Duodenal mucosa (tissue), 2 donors: ENCODE measurements around the gene MVB12B.
"Not testable (repeated sequence)": the region's sequence is repeated elsewhere in the genome, so short reads cannot be mapped to it uniquely, and the experiment has no call there.

Experiments
- H3K27ac ChIP-seq: one replicate; pipeline ENCODE4 v1.7.0; 2013; ENCODE audit warnings: low read depth, low read length
- H3K27me3 ChIP-seq, 2 donors: one replicate each; pipeline ENCODE4 v1.7.0; 2013; ENCODE audit warnings: low read length in 2 of 2, control low read depth in 1 of 2; ENCODE audit not compliant: insufficient read depth in 2 of 2, control insufficient read depth in 1 of 2
- H3K36me3 ChIP-seq, 2 donors: one replicate each; pipeline ENCODE4 v1.7.0; 2013; ENCODE audit warnings: low read length in 2 of 2, control low read depth in 1 of 2; ENCODE audit not compliant: insufficient read depth in 2 of 2, control insufficient read depth in 1 of 2
- H3K4me1 ChIP-seq, 2 donors: one replicate each; pipeline ENCODE4 v1.7.0; 2013; ENCODE audit warnings: low read length in 2 of 2, control low read depth in 1 of 2; ENCODE audit not compliant: insufficient read depth in 2 of 2, control insufficient read depth in 1 of 2
- H3K4me3 ChIP-seq, 2 donors: one replicate each; pipeline ENCODE4 v1.7.0; 2013; ENCODE audit warnings: low read length in 2 of 2, low read depth in 1 of 2
- H3K9ac ChIP-seq, 2 donors: one replicate each; pipeline ENCODE4 v1.7.0; 2013; ENCODE audit warnings: low read length in 2 of 2, low read depth in 1 of 2
- H3K9me3 ChIP-seq, 2 donors: one replicate each; pipeline ENCODE4 v1.7.0; 2013; ENCODE audit warnings: low read length in 2 of 2, control low read depth in 1 of 2; ENCODE audit not compliant: control insufficient read depth in 1 of 2

Gene MVB12B, protein sequence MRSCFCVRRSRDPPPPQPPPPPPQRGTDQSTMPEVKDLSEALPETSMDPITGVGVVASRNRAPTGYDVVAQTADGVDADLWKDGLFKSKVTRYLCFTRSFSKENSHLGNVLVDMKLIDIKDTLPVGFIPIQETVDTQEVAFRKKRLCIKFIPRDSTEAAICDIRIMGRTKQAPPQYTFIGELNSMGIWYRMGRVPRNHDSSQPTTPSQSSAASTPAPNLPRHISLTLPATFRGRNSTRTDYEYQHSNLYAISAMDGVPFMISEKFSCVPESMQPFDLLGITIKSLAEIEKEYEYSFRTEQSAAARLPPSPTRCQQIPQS

DNA sequence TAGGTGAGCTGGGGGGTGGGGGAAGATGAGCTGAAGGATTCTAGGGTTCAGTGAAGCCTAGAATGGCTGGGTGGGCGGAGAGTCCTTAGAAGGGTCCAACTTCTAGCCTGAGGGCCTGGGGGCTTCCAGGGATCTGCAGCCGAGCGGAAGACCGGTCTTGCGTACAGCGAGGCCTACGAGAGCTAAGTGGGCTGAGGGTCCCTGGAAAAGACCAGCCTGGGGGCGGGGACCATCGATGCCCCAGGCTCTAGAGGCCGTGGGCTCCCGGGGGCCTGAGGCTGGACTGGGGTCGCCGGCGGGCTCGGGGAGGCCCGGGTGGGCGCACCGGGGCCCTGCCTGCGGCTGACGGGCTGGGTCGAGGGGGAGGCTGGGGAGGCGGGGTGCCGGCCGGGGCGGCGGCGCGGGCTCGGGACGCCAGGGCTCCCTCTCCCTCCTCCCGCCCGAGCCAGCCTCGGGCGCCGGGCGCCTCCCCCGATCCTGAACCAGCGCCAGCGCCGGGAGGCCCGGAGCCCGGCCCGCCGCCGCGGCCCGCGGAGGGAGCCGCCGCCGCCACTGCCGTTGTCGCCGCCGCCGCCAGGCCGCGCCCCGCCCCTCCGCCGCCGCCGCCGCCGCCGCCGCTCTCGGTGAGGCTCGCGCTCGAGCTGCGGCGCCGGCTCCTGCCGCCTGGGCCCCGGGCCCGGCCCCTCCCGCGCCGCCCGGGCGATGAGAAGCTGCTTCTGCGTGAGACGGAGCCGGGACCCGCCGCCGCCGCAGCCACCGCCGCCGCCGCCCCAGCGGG is at the start of gene MVB12B:
Gene MVB12B (plus strand): TSS at position 602 of the 778 bp plus-strand sequence. CDS start 101 bp downstream, at position 703.
- Histone ChIP-seq H3K36me3 (no peaks in the 10 kb centered on the region), H3K9ac (peak within 1 kb of the TSS; percentile 60 to 80), H3K27ac (peak within 1 kb of the TSS; percentile 36), H3K9me3 (peaks cover 0 to 4% of the 10 kb centered on the region in 2 donors), H3K4me3 (peak within 1 kb of the TSS; percentile 67 to 82), H3K27me3 (no peaks in the 10 kb centered on the region), H3K4me1 (peaks cover 4 to 11% of the 10 kb centered on the region in 2 donors)

DNA sequence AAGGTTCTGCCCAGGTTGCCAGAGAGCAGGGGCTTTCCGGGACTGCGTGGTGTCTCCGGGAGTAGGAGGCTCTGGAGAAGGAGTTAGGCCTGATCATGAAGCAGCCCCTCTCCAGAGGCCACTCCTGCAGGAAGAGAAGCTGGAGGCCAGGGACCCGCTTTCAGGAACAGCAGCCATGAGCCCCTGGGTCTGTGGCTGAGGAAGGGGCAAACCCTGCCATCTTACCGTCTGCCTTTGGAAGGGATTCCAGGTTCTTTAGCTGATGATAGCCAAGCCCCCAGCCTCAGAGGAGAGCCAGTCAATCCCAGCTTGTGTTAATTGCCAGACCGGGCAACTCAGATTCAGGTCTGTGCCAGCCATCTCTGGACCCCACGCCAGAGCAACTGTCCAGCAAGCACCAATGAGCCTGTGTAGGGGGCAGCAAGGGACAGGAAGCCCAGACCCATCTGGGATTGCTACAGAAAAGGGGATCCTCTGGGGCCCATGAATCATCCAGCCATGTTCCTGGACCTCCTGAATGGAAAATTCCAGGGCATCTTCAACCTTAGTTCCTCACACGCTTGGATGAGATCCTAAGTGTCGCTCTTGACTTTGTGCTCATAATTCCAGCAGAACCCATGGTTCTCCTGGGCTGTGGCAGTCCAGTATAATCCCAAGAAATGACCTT is 42.7 kb upstream of the MVB12B start:
- Histone ChIP-seq H3K4me1 (no peaks in the 10 kb centered on the region), H3K27ac (no peak overlapping the region), H3K4me3 (no peak overlapping the region), H3K36me3 (no peaks in the 10 kb centered on the region), H3K27me3 (no peaks in the 10 kb centered on the region), H3K9me3 (no peaks in the 10 kb centered on the region), H3K9ac (no peak overlapping the region)

DNA sequence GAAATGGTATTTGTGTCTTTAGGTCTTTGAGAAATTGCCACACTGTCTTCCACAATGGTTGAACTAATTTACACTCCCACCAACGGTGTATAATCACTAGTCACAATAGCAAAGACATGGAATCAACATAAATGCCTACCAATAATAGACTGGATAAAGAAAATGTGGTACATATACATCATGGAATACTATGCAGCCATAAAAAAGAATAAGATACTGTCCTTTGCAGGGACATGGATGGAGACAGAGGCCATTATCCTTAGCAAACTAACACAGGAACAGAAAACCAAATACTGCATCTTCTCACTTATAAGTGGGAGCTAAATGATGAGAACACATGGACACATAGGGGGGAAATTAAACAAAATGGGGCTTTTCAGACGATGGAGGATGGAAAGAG is 41.0 kb upstream of the MVB12B start:
- not testable (repeated sequence) for H3K36me3 ChIP-seq, H3K9me3 ChIP-seq, H3K9ac ChIP-seq

DNA sequence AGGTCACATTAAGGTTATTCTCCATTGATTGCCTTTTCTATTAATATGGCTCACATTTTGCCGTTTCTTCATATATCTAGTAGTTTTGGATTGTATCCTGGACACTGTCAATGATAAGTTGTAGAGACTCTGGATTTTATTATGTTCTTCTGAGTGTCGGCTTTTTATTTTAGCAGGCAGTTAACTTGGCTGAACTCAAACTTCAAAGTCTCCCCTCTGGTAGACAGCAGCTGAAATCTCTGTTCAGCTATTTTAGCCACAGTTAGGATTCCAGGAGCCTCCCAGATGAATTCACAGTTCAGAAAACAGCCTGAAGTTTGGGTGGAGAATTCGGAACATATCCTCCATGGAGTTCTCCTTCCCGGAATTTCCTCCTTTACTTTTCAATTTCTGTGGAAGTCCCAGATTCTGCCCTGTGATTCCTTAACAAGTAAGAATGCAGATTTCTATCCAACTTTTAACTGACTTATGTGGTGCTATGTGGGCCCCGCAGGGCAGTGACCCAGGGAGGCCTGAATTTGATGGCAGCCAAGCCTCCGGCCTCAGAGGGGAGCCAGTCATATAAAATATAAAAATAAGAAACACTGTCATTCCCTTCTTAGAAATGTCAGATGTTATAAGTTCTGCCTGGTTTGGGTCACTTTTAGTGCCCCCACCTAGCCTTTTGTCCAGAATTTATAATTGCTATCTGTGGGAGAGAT is 39.3 kb upstream of the MVB12B start:
- no peak overlapping the region for H3K27ac ChIP-seq
- H3K27me3 ChIP-seq, result no peaks in the 10 kb centered on the region
- no peaks in the 10 kb centered on the region for H3K9me3 ChIP-seq
- H3K9ac ChIP-seq, result no peak overlapping the region
- H3K4me1 ChIP-seq, result no peaks in the 10 kb centered on the region
- no peak overlapping the region for H3K4me3 ChIP-seq
- H3K36me3 ChIP-seq, result no peaks in the 10 kb centered on the region

More for the DNA sequence above, 41.0 kb upstream of the MVB12B start:
- H3K4me3 ChIP-seq, H3K27ac ChIP-seq, H3K27me3 ChIP-seq, H3K4me1 ChIP-seq: not testable (repeated sequence)

DNA sequence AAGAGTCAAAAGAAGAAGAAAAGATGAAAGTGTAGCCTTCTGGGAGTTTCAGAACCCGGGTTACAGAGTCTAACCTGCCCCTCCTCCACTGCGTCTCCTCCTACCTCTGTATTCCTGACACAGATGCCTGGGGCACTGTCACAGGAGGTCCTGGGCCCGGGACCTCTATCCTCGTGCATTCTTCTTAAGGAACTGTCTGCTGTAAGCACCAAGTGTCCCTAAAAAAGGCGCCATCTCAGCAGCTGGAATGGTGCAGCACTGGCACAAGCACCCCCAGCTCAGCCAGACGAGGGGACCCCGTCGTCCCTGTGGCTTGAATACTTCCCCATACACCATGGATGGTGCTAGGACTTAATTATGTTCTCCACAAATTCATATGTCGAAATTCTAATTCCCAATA is 35.8 kb upstream of the MVB12B start:
- no peaks in the 10 kb centered on the region for H3K36me3 ChIP-seq
- no peaks in the 10 kb centered on the region for H3K9me3 ChIP-seq
- H3K27ac ChIP-seq, result no peak overlapping the region
- H3K4me1 ChIP-seq, result no peaks in the 10 kb centered on the region
- H3K4me3 ChIP-seq, result no peak overlapping the region
- H3K27me3 ChIP-seq, result peaks cover 0 to 9% of the 10 kb centered on the region in 2 donors
- H3K9ac ChIP-seq, result no peak overlapping the region

DNA sequence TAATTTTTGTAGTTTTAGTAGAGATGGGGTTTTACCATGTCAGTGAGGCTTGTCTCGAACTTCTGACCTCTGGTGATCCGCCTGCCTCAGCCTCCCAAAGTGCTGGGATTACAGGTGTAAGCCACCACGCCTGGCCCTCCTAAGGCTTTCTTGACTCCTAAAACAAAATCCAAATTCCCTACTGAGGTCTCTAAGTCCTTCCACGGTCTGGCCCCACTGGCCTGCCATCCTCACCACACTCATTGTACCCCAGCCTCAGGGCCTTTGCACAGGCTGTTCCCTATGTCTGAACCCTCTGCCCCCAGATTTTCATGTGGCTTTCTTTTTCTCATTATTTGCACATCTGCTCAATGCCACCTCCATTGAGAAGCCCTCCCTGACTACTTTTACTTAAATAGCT is 34.7 kb upstream of the MVB12B start:
- Histone ChIP-seq H3K4me3 (no peak overlapping the region), H3K9me3 (no peaks in the 10 kb centered on the region), H3K9ac (no peak overlapping the region), H3K4me1 (no peaks in the 10 kb centered on the region), H3K36me3 (no peaks in the 10 kb centered on the region), H3K27me3 (peaks cover 0 to 15% of the 10 kb centered on the region in 2 donors), H3K27ac (no peak overlapping the region)

DNA sequence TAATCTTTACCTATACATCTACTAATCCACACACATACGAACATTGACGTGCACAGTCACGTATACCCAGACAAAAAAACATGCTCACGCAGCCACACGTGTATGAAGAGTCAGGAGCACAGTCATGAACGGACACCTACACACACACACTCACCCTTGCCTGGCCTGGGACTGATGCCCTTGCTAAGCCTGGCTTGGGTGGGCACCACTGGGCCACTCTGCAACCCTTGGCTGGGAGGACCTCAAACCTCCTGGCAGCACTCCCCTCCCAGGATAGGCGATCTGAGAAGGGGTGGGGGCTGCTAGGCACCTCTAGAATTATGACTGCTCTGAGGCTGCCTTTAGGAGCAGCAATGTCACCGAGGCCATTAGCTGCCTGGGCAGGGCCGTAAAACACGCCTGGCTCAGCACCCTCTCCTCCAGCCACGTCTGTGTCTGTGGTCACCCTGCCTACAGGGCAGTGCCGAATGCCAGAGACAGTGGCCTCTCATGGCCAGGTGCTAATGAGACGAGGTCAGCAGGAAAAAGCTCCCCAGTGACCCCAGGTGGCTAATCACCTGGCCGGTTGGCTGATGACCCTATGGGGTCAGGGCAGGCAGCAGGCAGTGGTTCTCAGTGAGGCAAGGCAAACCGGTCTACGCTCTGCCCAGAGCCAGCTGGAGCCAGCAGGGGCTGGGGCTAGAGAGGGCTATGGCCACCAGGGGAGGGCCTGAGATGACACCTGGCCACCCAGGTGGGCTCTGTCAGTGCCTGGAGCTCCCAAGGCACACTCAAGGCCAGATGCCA is 33.7 kb upstream of the MVB12B start:
- Histone ChIP-seq H3K4me1 (no peaks in the 10 kb centered on the region), H3K27ac (no peak overlapping the region), H3K27me3 (peaks cover 2 to 19% of the 10 kb centered on the region in 2 donors), H3K4me3 (no peak overlapping the region), H3K36me3 (no peaks in the 10 kb centered on the region), H3K9ac (no peak overlapping the region), H3K9me3 (no peaks in the 10 kb centered on the region)

DNA sequence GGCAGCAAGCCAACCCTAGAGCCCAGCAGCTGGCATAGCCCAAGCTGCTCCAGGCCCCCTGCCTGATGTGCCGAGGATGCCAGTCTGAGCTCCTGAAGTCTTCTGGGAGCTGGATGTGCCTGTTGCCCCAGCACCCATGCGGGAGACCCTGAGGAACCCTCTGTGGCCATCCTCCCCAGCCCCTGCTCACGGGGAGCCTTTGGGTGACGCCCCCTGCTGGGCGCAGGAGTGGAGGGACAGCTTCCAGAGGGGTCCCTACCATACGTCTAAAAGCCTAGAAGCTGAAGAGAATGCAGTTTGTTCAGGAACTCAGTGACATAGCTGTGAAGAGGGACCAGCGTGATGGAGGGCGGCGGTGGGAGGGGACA is 33.1 kb upstream of the MVB12B start:
- no peaks in the 10 kb centered on the region for H3K9me3 ChIP-seq
- H3K27me3 ChIP-seq, result peaks cover 6 to 23% of the 10 kb centered on the region in 2 donors
- H3K27ac ChIP-seq, result no peak overlapping the region

DNA sequence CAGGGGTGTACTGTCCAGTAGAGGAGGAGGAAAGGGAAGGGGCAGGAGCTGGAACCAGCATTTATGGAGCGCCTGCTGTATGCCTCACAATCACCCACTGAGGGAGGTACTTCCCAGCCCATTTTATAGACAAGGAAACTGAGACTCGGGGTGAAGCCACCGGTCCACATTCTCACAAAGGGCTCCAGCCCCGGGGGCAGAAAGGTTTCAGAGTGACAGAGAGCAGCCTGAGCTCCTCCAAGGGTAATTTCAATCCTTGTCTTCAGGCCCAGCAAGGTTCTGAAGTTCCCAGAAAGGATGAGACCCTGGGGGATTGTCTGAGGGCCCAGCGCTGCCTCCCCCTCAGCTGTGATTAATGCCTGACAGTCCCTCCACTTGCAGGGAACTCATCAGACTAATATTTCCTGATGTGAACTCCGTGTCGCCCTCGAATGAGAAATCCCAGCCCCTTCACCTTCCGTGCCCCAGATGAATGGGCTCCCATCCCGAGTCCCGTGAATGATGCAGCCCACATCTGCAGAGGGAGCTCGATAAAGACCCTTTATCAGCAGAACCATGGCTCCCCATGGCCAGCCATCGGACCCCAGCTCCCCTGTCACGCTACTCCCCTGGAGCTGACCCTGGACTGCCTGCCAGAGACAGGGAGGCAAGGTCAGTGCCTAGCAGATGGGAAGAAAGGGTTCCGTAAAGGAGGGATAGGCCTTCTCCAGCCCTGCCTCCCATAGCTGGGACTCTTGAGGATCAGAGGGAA is 32.1 kb upstream of the MVB12B start:
- Histone ChIP-seq H3K36me3 (no peaks in the 10 kb centered on the region), H3K4me1 (no peaks in the 10 kb centered on the region), H3K27ac (no peak overlapping the region), H3K27me3 (peaks cover 6 to 23% of the 10 kb centered on the region in 2 donors), H3K9me3 (no peaks in the 10 kb centered on the region), H3K4me3 (no peak overlapping the region), H3K9ac (no peak overlapping the region)

More for the DNA sequence above, 33.1 kb upstream of the MVB12B start:
- H3K4me3 ChIP-seq, result no peak overlapping the region
- H3K36me3 ChIP-seq, result no peaks in the 10 kb centered on the region
- no peak overlapping the region for H3K9ac ChIP-seq
- no peaks in the 10 kb centered on the region for H3K4me1 ChIP-seq
